B cell (primary cell): ENCODE results near the gene NOL12. TPM values are rescaled to one million over a fixed set of nuclear protein-coding genes. Genes with fewer than 3 reads are reported as not detected.

Experiments
- ATAC-seq: fragments of 200-7000 bp; cut with Tn5 transposase; one replicate; pipeline ENCODE4 v1.10.0; 2021; ENCODE audit warnings: low read depth, mild to moderate bottlenecking, moderate number of reproducible peaks, moderate library complexity
- CTCF ChIA-PET: fragments of 350-600 bp; sonication (Branson Sonifier 250); formaldehyde crosslinking; loops from one replicate; lab custom pipeline; 2021; ENCODE audit warnings: antibody characterized with exemption, inconsistent platforms; lab: Charles Lee
- POLR2A ChIA-PET: fragments of 350-600 bp; sonication (Branson Sonifier 250); formaldehyde crosslinking; loops from one replicate; lab custom pipeline; 2021; ENCODE audit warnings: antibody characterized with exemption; lab: Charles Lee
- DNase-seq: peaks from one replicate; pipeline ENCODE4 v3.0.0; 2013
- H2AFZ ChIP-seq: 2 replicates; pipeline ENCODE4 v1.6.1; 2012; ENCODE audit warnings: mild to moderate bottlenecking, low read depth, low read length; ENCODE audit not compliant: insufficient read depth, poor library complexity, severe bottlenecking
- H3K27ac ChIP-seq, 2 donors: 1 replicate in 1 of 2; 2 replicates in 1 of 2; pipeline ENCODE4 v1.5.1; 2012 to 2013; ENCODE audit warnings: low read length in 2 of 2, mild to moderate bottlenecking in 2 of 2, moderate library complexity in 1 of 2
- H3K27me3 ChIP-seq, 4 experiments: fragments of 200-600 bp in 1 of 4; sonication (generic) in 1 of 4; replicated peaks in 1 of 4; 1 replicate in 2 of 4; 2 replicates in 2 of 4; pipeline versions ENCODE4 v1.6.1 to v1.7.0; 2013 to 2016; ENCODE audit warnings: low read length in 3 of 4, mild to moderate bottlenecking in 2 of 4, mixed read lengths in 1 of 4, moderate library complexity in 1 of 4; ENCODE audit not compliant: insufficient read depth in 4 of 4, control insufficient read depth in 3 of 4; ENCODE audit errors: control extremely low read depth in 1 of 4
- H3K36me3 ChIP-seq, 2 experiments: replicated peaks in 1 of 2; 1 replicate in 1 of 2; 2 replicates in 1 of 2; pipeline versions ENCODE4 v1.6.1 to v1.7.1; 2013; ENCODE audit warnings: low read length in 1 of 2; ENCODE audit not compliant: insufficient read depth in 2 of 2, control insufficient read depth in 1 of 2; ENCODE audit errors: control extremely low read depth in 1 of 2, extremely low read depth in 1 of 2
- H3K4me1 ChIP-seq, 2 donors: fragments of 200-600 bp in 1 of 2; sonication (generic) in 1 of 2; 1 replicate in 1 of 2; 2 replicates in 1 of 2; pipeline versions ENCODE4 v1.5.1 to v1.6.1; 2013 to 2017; ENCODE audit warnings: low read length in 2 of 2; ENCODE audit not compliant: control insufficient read depth in 2 of 2, insufficient read depth in 2 of 2
- H3K4me2 ChIP-seq: replicated peaks from 2 replicates; pipeline ENCODE3; 2012; ENCODE audit warnings: mild to moderate bottlenecking, low read depth, low read length; ENCODE audit not compliant: poor library complexity, severe bottlenecking
- H3K4me3 ChIP-seq, 5 experiments: fragments of 200-600 bp in 1 of 5; sonication (generic) in 1 of 5; 1 replicate in 3 of 5; 2 replicates in 2 of 5; pipeline versions ENCODE4 v1.5.1 to v1.7.0; 2011 to 2016; ENCODE audit warnings: low read length in 4 of 5, mild to moderate bottlenecking in 4 of 5, low read depth in 2 of 5, control low read depth in 1 of 5, moderate library complexity in 1 of 5; ENCODE audit not compliant: insufficient read depth in 1 of 5; ENCODE audit errors: control extremely low read depth in 1 of 5, extremely low read depth in 1 of 5
- H3K79me2 ChIP-seq: fragments of 200-600 bp; sonication (generic); one replicate; pipeline ENCODE4 v1.6.0; 2016; ENCODE audit warnings: low read length; ENCODE audit not compliant: control insufficient read depth, insufficient read depth
- H3K9ac ChIP-seq: fragments of 200-600 bp; sonication (generic); 2 replicates; pipeline ENCODE4 v1.6.1; 2017; ENCODE audit warnings: mild to moderate bottlenecking, low read length, moderate library complexity
- H3K9me3 ChIP-seq, 3 donors: one replicate each; pipeline versions ENCODE4 v1.6.1 to v1.7.1; 2013; ENCODE audit warnings: low read length in 2 of 3; ENCODE audit not compliant: control insufficient read depth in 2 of 3, insufficient read depth in 1 of 3; ENCODE audit errors: control extremely low read depth in 1 of 3
- H4K20me1 ChIP-seq: 2 replicates; pipeline ENCODE4 v1.6.0; 2012; ENCODE audit warnings: mild to moderate bottlenecking, low read length; ENCODE audit not compliant: insufficient read depth, control insufficient read depth, poor library complexity, severe bottlenecking
- H3K27ac Mint-ChIP-seq: one replicate; pipeline ENCODE4 v1.8.0; 2021; ENCODE audit warnings: mixed read lengths
- H3K27me3 Mint-ChIP-seq: one replicate; pipeline ENCODE4 v1.8.0; 2021; ENCODE audit warnings: mixed read lengths
- H3K4me1 Mint-ChIP-seq: one replicate; pipeline ENCODE4 v1.8.0; 2021; ENCODE audit warnings: mixed read lengths
- H3K4me3 Mint-ChIP-seq: one replicate; pipeline ENCODE4 v1.8.0; 2021; ENCODE audit warnings: mixed read lengths
- H3K9me3 Mint-ChIP-seq: one replicate; pipeline ENCODE4 v1.8.0; 2022; ENCODE audit warnings: mixed read lengths; ENCODE audit not compliant: insufficient read depth
- CTCF ChIP-seq: fragments of 200-600 bp; IDR thresholded peaks from one replicate; pipeline ENCODE4 v1.8.0; 2022; ENCODE audit warnings: antibody characterized with exemption, mild to moderate bottlenecking
- EZH2 ChIP-seq: IDR thresholded peaks from 2 replicates; pipeline ENCODE4 v1.6.1; 2012; ENCODE audit warnings: borderline replicate concordance, low read depth, mild to moderate bottlenecking, moderate library complexity, low read length; ENCODE audit not compliant: insufficient read depth, poor library complexity, severe bottlenecking
- WGBS: methylation state at CpG from one replicate; pipeline ENCODE4 v1.1.5; 2013; ENCODE audit warnings: missing lambda C conversion rate; ENCODE audit not compliant: insufficient coverage; 5-methylcytosine and 5-hydroxymethylcytosine counted together
- intact Hi-C: fragments of 100-400 bp; cut with micrococcal nuclease; formaldehyde crosslinking; loops from one replicate; pipeline ENCODE4 v1.10.0; 2022
- polyA plus RNA-seq: library from polyadenylated mRNA; depleted of rRNA; stranded (reverse); fragments of >200 nt; gene quantifications from 2 replicates; pipeline ENCODE4 v1.2.3, GENCODE V29; 2012
- total RNA-seq, 2 donors: library from RNA; stranded (reverse); fragments of 120-200 nt in 1 of 2; gene quantifications; 1 replicate in 1 of 2; 2 replicates in 1 of 2; pipeline versions ENCODE4 v1.2.3 to v1.2.4, GENCODE V29; 2013 to 2022

NOL12 gene
- total and polyA plus RNA-seq, 2 donors (not counting 1 experiment from before 2014, with no cell fraction given), result 34.7 to 43.1 TPM

GRCh38 chr22:37639771-37640590, 46.2 kb upstream of the NOL12 start:
- peak overlapping the region; percentile 69 for H2AFZ ChIP-seq
- 0% methylated on average over 6 of the region's 27 CpGs for WGBS

More at GRCh38 chr22:37639771-37640590, 46.2 kb upstream of the NOL12 start:
- CTCF ChIA-PET, result interaction anchor here (1.0 to 22.4 kb wide), 6 partner anchors 12 to 57 kb away, joined by 3 to 620 read pairs (median 6); partner anchors contain the start of genes GGA1, LGALS1, NOL12 and PDXP
- H3K79me2 ChIP-seq, result peaks cover 33% of the 10 kb centered on the region
- H3K4me1 ChIP-seq, result peaks cover 53 to 71% of the 10 kb centered on the region in 2 donors
- H3K4me3 Mint-ChIP-seq, result peak overlapping the region; percentile 85
- H3K9me3 Mint-ChIP-seq, result no peaks in the 10 kb centered on the region
- POLR2A ChIA-PET, result interaction anchor here (0.6 to 1.6 kb wide), 8 partner anchors 10 to 1044 kb away, joined by 3 to 7 read pairs (median 4); partner anchors contain the start of gene NOL12
- peaks cover 20% of the 10 kb centered on the region for H4K20me1 ChIP-seq
- intact Hi-C loops, result loop anchor here (1.0 kb wide), 1 partner anchor 17 kb away; no protein-coding TSS in a partner anchor
- H3K4me2 ChIP-seq, result peak overlapping the region; percentile 94
- H3K4me3 ChIP-seq, result peak overlapping the region; percentile 67 to 78 (median 76)
- no peak for TF ChIP-seq EZH2
- TF ChIP-seq CTCF, result no peak
- H3K9me3 ChIP-seq, result no peaks in the 10 kb centered on the region
- DNase-seq (peak; percentile 54), ATAC-seq (peak; percentile 7)
- no peaks in the 10 kb centered on the region for H3K27me3 ChIP-seq
- H3K27me3 Mint-ChIP-seq, result no peaks in the 10 kb centered on the region
- H3K27ac ChIP-seq, result peak overlapping the region; percentile 59 to 79
- H3K36me3 ChIP-seq, result peaks cover 0 to 34% of the 10 kb centered on the region in 2 experiments
- H3K9ac ChIP-seq, result peak overlapping the region; percentile 77
- H3K27ac Mint-ChIP-seq, result peak overlapping the region; percentile 95
- H3K4me1 Mint-ChIP-seq, result peaks cover 60% of the 10 kb centered on the region
